Astrocyte (in vitro differentiated cells and primary cell): ENCODE measurements around the gene HACD1.

ENCODE experiments used
- CTCF ChIP-seq: IDR thresholded peaks from 2 replicates; pipeline ENCODE4 v1.5.1; 2011; ENCODE audit warnings: low read depth, mild to moderate bottlenecking, inconsistent platforms, low read length, moderate library complexity; ENCODE audit not compliant: insufficient read depth
- EZH2 ChIP-seq: IDR thresholded peaks from 2 replicates; pipeline ENCODE4 v1.6.1; 2012; ENCODE audit warnings: mild to moderate bottlenecking, low read length, inconsistent platforms; ENCODE audit not compliant: insufficient read depth

DNA sequence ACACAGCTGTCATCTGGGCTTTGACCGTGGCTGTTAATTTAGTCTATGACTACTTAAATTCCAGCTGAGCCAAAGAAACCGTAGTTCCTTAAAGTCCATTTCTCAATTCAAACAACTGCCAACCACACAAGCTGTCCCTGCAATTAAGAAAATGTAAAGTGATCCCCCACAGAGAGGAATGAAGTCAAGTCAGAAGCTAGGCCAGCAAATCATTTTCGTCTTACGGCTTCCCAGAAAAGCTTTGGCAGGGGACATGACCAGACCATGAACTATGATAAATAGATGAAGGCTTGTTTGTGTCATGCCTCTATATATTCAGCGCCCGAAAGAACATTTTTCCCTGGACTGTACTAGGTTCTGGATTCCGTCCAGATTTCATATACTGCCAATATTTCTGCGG, 54.6 kb downstream of the HACD1 start:
- no peak for TF ChIP-seq CTCF
- no peak for TF ChIP-seq EZH2
